Common myeloid progenitor, CD34-positive (primary cell): ENCODE measurements around the gene NCR1.
"Not testable (repeated sequence)": the region's sequence is repeated elsewhere in the genome, so short reads cannot be mapped to it uniquely, and the experiment has no call there.

Experiments used
- CTCF ChIA-PET: fragments of 350-600 bp; sonication (Branson Sonifier 250); formaldehyde crosslinking; loops from one replicate; lab custom pipeline; 2021; ENCODE audit warnings: antibody characterized with exemption; lab: Charles Lee
- POLR2A ChIA-PET: fragments of 350-600 bp; sonication (Branson Sonifier 250); formaldehyde crosslinking; loops from one replicate; lab custom pipeline; 2021; ENCODE audit warnings: antibody characterized with exemption; lab: Charles Lee
- DNase-seq, 3 donors: peaks; one replicate each; pipeline versions ENCODE4 v3.0.0 to v3.0.0-alpha.2; 2013
- H3K27ac ChIP-seq, 2 experiments: 1 replicate in 1 of 2; 2 replicates in 1 of 2; pipeline ENCODE4 v1.7.0; 2013; ENCODE audit warnings: inconsistent platforms in 2 of 2, low read length in 2 of 2, mild to moderate bottlenecking in 2 of 2, low read depth in 1 of 2, moderate library complexity in 1 of 2; ENCODE audit not compliant: severe bottlenecking in 2 of 2, insufficient read depth in 1 of 2, poor library complexity in 1 of 2
- H3K27me3 ChIP-seq, 5 experiments: replicated peaks in 2 of 5; 1 replicate in 3 of 5; 2 replicates in 2 of 5; pipeline versions ENCODE4 v1.6.1 to v1.7.0; 2013; ENCODE audit warnings: low read length in 4 of 5, mild to moderate bottlenecking in 2 of 5, moderate library complexity in 2 of 5, inconsistent platforms in 1 of 5; ENCODE audit not compliant: insufficient read depth in 5 of 5, control insufficient read depth in 4 of 5
- H3K36me3 ChIP-seq, 4 experiments: 1 replicate in 2 of 4; 2 replicates in 2 of 4; pipeline versions ENCODE4 v1.6.1 to v1.7.0; 2013; ENCODE audit warnings: low read length in 3 of 4, control low read depth in 1 of 4, mild to moderate bottlenecking in 1 of 4; ENCODE audit not compliant: control insufficient read depth in 4 of 4, insufficient read depth in 4 of 4
- H3K4me1 ChIP-seq, 4 experiments: 1 replicate in 3 of 4; 2 replicates in 1 of 4; pipeline versions ENCODE4 v1.6.1 to v1.7.1; 2013; ENCODE audit warnings: low read length in 3 of 4, mild to moderate bottlenecking in 3 of 4, control low read depth in 1 of 4, inconsistent platforms in 1 of 4, moderate library complexity in 1 of 4; ENCODE audit not compliant: control insufficient read depth in 4 of 4, insufficient read depth in 4 of 4; ENCODE audit errors: control extremely low read depth in 1 of 4
- H3K4me3 ChIP-seq, 7 experiments: 1 replicate in 4 of 7; 2 replicates in 3 of 7; pipeline versions ENCODE4 v1.5.1 to v1.7.0; 2013; ENCODE audit warnings: mild to moderate bottlenecking in 7 of 7, low read length in 6 of 7, moderate library complexity in 6 of 7, inconsistent platforms in 2 of 7, low read depth in 2 of 7, control low read depth in 1 of 7; ENCODE audit not compliant: insufficient read depth in 4 of 7, control insufficient read depth in 1 of 7; ENCODE audit errors: extremely low read depth in 1 of 7
- H3K9me3 ChIP-seq, 5 experiments: 1 replicate in 4 of 5; 2 replicates in 1 of 5; pipeline versions ENCODE4 v1.6.1 to v1.7.1; 2013; ENCODE audit warnings: low read length in 4 of 5, mild to moderate bottlenecking in 2 of 5, inconsistent platforms in 1 of 5, low read depth in 1 of 5, moderate library complexity in 1 of 5; ENCODE audit not compliant: control insufficient read depth in 4 of 5, insufficient read depth in 2 of 5; ENCODE audit errors: control extremely low read depth in 1 of 5
- WGBS: methylation state at CpG from one replicate; pipeline ENCODE4 v1.1.5; 2013; ENCODE audit not compliant: insufficient coverage; 5-methylcytosine and 5-hydroxymethylcytosine counted together

NCR1 gene

DNA sequence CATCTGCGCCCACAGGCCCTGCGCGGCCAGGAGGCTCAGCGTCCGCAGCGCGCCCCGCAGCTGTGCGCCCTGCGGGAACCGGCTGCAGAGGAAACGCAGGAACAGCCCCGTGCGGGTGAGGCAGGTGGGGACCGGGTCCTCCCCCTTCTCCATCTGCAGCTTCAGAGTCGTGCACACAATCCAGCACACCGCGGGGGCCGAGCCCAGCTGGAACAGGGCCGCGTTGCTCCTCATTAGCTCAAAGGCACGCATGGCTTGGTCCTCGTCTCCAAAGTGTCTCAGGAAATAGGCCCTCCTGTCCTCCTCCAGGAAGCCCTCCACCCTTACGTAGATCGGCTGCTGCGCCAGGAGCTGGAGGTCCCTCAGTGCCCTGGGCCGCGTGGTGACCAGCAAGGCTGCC, 33.6 kb downstream of the NCR1 start:
- CTCF ChIA-PET, H3K27me3 ChIP-seq, DNase-seq, H3K27ac ChIP-seq, H3K4me3 ChIP-seq, H3K9me3 ChIP-seq, H3K36me3 ChIP-seq: not testable (repeated sequence)
- peaks cover 0 to 38% (median 22%) of the 10 kb centered on the region in 4 experiments for H3K4me1 ChIP-seq
- POLR2A ChIA-PET = interaction anchor here (0.7 kb wide), 1 partner anchor 13 kb away, joined by 3 read pairs; no protein-coding TSS in a partner anchor
- no CpG with 5 or more reads among the region's 28 CpGs for WGBS

DNA sequence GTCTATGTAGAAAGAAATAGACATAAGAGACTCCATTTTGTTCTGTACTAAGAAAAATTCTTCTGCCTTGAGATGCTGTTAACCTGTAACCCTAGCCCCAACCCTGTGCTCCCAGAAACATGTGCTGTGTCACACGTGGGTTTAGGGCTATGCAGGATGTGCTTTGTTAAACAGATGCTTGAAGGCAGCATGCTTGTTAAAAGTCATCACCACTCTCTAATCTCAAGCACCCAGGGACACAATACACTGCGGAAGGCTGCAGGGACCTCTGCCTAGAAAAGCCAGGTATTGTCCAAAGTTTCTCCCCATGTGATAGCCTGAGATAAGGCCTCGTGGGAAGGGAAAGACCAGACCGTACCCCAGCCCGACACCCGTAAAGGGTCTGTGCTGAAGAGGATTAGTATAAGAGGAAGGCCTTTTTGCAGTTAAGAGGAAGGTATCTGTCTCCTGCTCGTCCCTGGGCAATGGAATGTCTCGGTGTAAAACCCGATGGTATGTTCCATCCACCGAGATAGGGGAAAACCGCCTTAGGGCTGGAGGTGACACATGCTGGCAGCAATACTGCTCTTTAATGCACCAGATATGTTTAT, 37.9 kb downstream of the NCR1 start:
- H3K27me3 ChIP-seq, POLR2A ChIA-PET, H3K27ac ChIP-seq, H3K9me3 ChIP-seq, H3K4me3 ChIP-seq, H3K36me3 ChIP-seq, CTCF ChIA-PET: not testable (repeated sequence)
- peak in 1 of 3 donors; percentile 43 for DNase-seq
- H3K4me1 ChIP-seq = peaks cover 0 to 25% (median 12%) of the 10 kb centered on the region in 4 experiments
- 38% methylated on average over 7 of the region's 11 CpGs for WGBS

DNA sequence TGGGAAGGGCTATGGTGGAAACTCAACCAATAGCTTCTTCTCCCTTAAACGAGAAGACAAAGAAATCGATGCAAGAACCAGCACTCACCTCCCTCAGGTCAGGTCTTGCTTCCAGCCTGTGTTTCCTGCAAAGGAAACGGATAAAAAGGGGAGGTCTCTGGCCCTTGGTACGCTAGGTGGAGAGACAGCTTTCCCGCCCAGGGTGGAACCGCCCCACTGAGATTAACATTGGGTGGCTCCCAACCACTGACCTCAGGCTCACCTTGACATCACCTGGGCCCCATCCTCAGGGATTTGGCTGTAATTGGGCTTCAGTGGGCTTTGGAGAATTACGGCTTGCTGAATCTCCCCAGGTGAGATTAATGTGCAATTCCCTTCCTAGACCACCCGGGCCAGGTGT, 41.4 kb downstream of the NCR1 start, which contains the start of gene NLRP7:
Gene NLRP7, minus strand, starts transcription at position 150 of the 400 bp plus-strand sequence.
- Histone ChIP-seq H3K9me3 (no peaks in the 10 kb centered on the region), H3K36me3 (no peaks in the 10 kb centered on the region), H3K4me1 (peaks cover 0 to 29% (median 21%) of the 10 kb centered on the region in 4 experiments), H3K27me3 (no peaks in the 10 kb centered on the region), H3K4me3 (no peak within 1 kb of the TSS), H3K27ac (no peak within 1 kb of the TSS)
- 100% methylated on average over 3 of the region's 8 CpGs for WGBS
- CTCF ChIA-PET = no interaction called here
- POLR2A ChIA-PET = no interaction called here
- DNase-seq = no peak

DNA sequence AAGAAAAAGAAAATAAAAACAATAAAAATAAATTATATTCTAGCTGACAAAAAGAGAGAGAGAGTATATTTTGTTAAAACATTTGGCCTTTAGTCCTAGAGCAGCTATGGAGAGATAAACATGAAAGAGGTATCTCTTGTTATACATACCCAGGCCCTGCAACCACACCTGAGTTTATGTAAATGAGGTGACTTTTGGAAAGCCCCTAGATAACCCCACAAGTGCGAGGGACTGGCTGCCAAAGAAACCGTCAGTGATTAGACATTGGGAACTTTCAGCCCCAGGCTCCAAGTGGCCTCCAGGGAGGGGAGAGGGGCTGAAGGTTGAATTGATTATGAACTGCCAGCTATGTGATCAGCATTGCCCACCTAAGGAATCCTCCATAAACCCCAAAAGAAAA, 43.5 kb downstream of the NCR1 start:
- WGBS = 100% methylated on average over 1 of the region's 2 CpGs
- no peak overlapping the region for H3K4me3 ChIP-seq
- H3K27me3 ChIP-seq = no peaks in the 10 kb centered on the region
- no peak for DNase-seq
- no peaks in the 10 kb centered on the region for H3K36me3 ChIP-seq
- H3K9me3 ChIP-seq = no peaks in the 10 kb centered on the region
- peaks cover 0 to 28% (median 20%) of the 10 kb centered on the region in 4 experiments for H3K4me1 ChIP-seq
- ChIA-PET CTCF (no interaction called here), POLR2A (no interaction called here)
- H3K27ac ChIP-seq = no peak overlapping the region

DNA sequence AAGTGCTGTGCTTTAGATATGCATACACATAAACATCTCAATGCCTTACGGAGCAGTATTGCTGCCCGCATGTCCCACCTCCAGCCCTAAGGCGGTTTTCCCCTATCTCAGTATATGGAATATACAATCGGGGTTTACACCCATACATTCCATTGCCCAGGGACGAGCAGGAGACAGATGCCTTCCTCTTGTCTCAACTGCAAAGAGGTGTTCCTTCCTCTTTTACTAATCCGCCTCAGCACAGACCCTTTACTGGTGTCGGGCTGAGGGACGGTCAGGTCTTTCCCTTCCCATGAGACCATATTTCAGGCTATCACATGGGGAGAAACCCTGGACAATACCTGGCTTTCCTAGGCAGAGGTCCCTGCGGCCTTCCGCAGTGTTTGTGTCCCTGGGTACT, 44.6 kb downstream of the NCR1 start:
- POLR2A ChIA-PET, H3K36me3 ChIP-seq, CTCF ChIA-PET, H3K27me3 ChIP-seq, H3K9me3 ChIP-seq, H3K4me3 ChIP-seq, H3K27ac ChIP-seq: not testable (repeated sequence)
- 0% methylated on average over 3 of the region's 10 CpGs for WGBS
- peaks cover 0 to 28% (median 20%) of the 10 kb centered on the region in 4 experiments for H3K4me1 ChIP-seq
- peak in 1 of 3 donors; percentile 48 for DNase-seq

DNA sequence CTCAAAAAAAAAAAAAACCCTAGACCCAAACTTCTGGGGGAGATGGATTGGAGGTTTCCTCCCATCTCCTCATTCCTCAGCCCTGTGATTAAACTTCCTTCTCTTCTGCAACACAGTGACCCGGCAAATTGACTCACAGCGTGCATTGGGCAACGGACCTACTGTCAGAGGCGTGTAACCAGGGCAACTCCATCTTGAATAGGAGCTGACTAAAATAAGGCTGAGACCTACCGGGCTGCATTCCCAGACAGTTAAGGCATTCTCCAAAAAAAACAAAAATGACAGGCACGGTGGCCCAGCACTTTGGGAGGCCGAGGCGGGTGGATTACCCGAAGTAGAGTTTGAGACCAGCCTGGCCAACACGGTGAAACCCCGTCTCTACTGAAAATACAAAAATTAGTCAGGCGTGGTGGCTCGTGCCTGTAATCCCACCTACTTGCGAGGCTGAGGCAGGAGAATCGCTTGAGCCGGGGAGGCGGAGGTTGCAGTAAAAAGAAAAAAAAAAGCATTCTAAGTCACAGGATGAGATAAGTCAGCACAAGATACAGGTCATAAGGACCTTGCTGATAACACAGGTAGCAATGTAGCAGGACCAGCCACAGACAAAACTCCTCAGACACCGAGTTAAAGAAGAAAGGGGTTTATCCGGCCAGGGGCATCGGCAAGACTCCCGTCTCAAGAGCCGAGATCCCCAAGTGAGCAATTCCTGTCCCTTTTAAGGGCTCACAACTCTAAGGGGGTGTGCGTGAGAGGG, 46.8 kb downstream of the NCR1 start:
- Histone ChIP-seq H3K27me3 (no peaks in the 10 kb centered on the region), H3K27ac (no peak overlapping the region), H3K4me1 (peaks cover 0 to 30% (median 21%) of the 10 kb centered on the region in 4 experiments), H3K9me3 (no peaks in the 10 kb centered on the region), H3K4me3 (no peak overlapping the region), H3K36me3 (no peaks in the 10 kb centered on the region)
- ChIA-PET POLR2A (interaction anchor here (0.6 kb wide), 1 partner anchor 13 kb away, joined by 3 read pairs; no protein-coding TSS in a partner anchor), CTCF (no interaction called here)
- peak in 2 of 3 donors; percentile 73 for DNase-seq
- WGBS = 83% methylated on average over 21 of the region's 23 CpGs

DNA sequence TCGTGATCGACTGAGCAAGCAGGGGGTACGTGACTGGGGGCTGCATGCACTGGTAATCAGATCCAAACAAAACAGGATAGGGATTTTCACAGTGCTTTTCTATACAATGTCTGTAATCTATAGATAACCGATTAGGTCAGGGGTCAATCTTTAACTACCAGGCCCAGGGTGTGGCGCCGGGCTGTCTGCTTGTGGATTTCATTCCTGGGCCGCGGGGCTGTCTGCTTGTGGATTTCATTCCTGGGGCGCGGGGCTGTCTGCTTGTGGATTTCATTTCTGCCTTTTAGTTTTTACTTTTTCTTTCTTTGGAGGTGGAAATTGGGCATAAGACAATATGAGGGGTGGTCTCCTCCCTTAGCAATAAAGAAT, 47.4 kb downstream of the NCR1 start:
- WGBS = 98% methylated on average over 8 of the region's 10 CpGs
- H3K27me3 ChIP-seq, H3K27ac ChIP-seq, H3K36me3 ChIP-seq, H3K4me3 ChIP-seq, POLR2A ChIA-PET, CTCF ChIA-PET, H3K9me3 ChIP-seq, DNase-seq: not testable (repeated sequence)
- H3K4me1 ChIP-seq = peaks cover 0 to 31% (median 22%) of the 10 kb centered on the region in 4 experiments
